HEK293 (cell line): Measurements from ENCODE around the gene CCL2.

Source experiments
- CTCF ChIA-PET: fragments of 350-600 bp; formaldehyde crosslinking; extraction: SDS; loops from one replicate; lab custom pipeline; 2021; ENCODE audit warnings: antibody characterized with exemption; lab: Yijun Ruan, JAX
- POLR2A ChIA-PET: fragments of 300-600 bp; formaldehyde crosslinking; extraction: SDS; loops from one replicate; lab custom pipeline; 2020; ENCODE audit warnings: antibody characterized with exemption, inconsistent platforms; lab: Yijun Ruan, JAX
- H3K27ac ChIP-seq: fragments of 200-500 bp; sonication (Bioruptor generic); 2 replicates; pipeline ENCODE4 v1.5.1; 2014; ENCODE audit warnings: low read depth, low read length, control low read depth, inconsistent platforms; ENCODE audit errors: extremely low read depth
- H3K36me3 ChIP-seq, 2 experiments: fragments of 200-500 bp in 1 of 2; sonication (Bioruptor generic) in 1 of 2; 1 replicate in 1 of 2; 2 replicates in 1 of 2; pipeline ENCODE4 v1.5.1; 2014 to 2017; ENCODE audit warnings: inconsistent platforms in 2 of 2, low read length in 2 of 2; ENCODE audit not compliant: control insufficient read depth in 2 of 2, insufficient read depth in 1 of 2
- H3K4me1 ChIP-seq: fragments of 200-500 bp; sonication (Bioruptor generic); 2 replicates; pipeline ENCODE4 v1.5.1; 2014; ENCODE audit warnings: mild to moderate bottlenecking, low read length, inconsistent platforms; ENCODE audit not compliant: control insufficient read depth, insufficient read depth
- H3K4me3 ChIP-seq: 2 replicates; pipeline ENCODE4 v1.5.1; 2011; ENCODE audit warnings: low read depth, mild to moderate bottlenecking, control low read depth, low read length, moderate library complexity
- H3K9me3 ChIP-seq: fragments of 200-500 bp; sonication (Bioruptor generic); 2 replicates; pipeline ENCODE4 v1.5.1; 2014; ENCODE audit warnings: low read depth, low read length, inconsistent platforms; ENCODE audit not compliant: control insufficient read depth, insufficient read depth
- GLI4 ChIP-seq: fragments of 450-650 bp; formaldehyde crosslinking; IDR thresholded peaks from 2 replicates; pipeline ENCODE4 v1.5.1; 2016; ENCODE audit warnings: missing biosample characterization, missing genetic modification characterization
- KLF16 ChIP-seq: fragments of 450-650 bp; formaldehyde crosslinking; IDR thresholded peaks from 2 replicates; pipeline ENCODE4 v1.5.1; 2017; ENCODE audit warnings: missing biosample characterization, missing genetic modification characterization
- KLF8 ChIP-seq: fragments of 450-650 bp; formaldehyde crosslinking; IDR thresholded peaks from 2 replicates; pipeline ENCODE4 v1.5.1; 2016; ENCODE audit warnings: missing biosample characterization, missing genetic modification characterization
- PRDM10 ChIP-seq: fragments of 450-650 bp; formaldehyde crosslinking; IDR thresholded peaks from 2 replicates; pipeline ENCODE4 v1.5.1; 2016; ENCODE audit warnings: missing biosample characterization, missing genetic modification characterization
- SCRT1 ChIP-seq: fragments of 450-650 bp; formaldehyde crosslinking; IDR thresholded peaks from 2 replicates; pipeline ENCODE4 v1.5.1; 2016; ENCODE audit warnings: missing biosample characterization, missing genetic modification characterization, borderline replicate concordance
- ZBTB11 ChIP-seq: fragments of 450-650 bp; formaldehyde crosslinking; conservative IDR thresholded peaks from 2 replicates; pipeline ENCODE4 v1.5.1; 2016; ENCODE audit warnings: low read depth, missing biosample characterization, missing genetic modification characterization
- ZNF133 ChIP-seq: fragments of 450-650 bp; formaldehyde crosslinking; IDR thresholded peaks from 2 replicates; pipeline ENCODE4 v1.5.1; 2016; ENCODE audit warnings: missing biosample characterization, missing genetic modification characterization
- ZNF433 ChIP-seq: fragments of 450-650 bp; formaldehyde crosslinking; IDR thresholded peaks from 2 replicates; pipeline ENCODE4 v1.5.1; 2016; ENCODE audit warnings: missing biosample characterization, missing genetic modification characterization, low read depth
- ZNF48 ChIP-seq: fragments of 450-650 bp; formaldehyde crosslinking; IDR thresholded peaks from 2 replicates; pipeline ENCODE4 v1.5.1; 2016; ENCODE audit warnings: missing biosample characterization, missing genetic modification characterization
- ZNF624 ChIP-seq: fragments of 450-650 bp; formaldehyde crosslinking; IDR thresholded peaks from 2 replicates; pipeline ENCODE4 v1.5.1; 2017; ENCODE audit warnings: missing biosample characterization, missing genetic modification characterization
- ZXDB ChIP-seq: fragments of 450-650 bp; formaldehyde crosslinking; IDR thresholded peaks from 2 replicates; pipeline ENCODE4 v1.5.1; 2016; ENCODE audit warnings: missing biosample characterization, missing genetic modification characterization
- TF ChIP-seq, protein P1 (sequence below): fragments of 450-650 bp; formaldehyde crosslinking; IDR thresholded peaks from 2 replicates; pipeline ENCODE4 v1.5.1; 2017; ENCODE audit warnings: missing biosample characterization, missing genetic modification characterization
- TF ChIP-seq, protein P2 (sequence below): fragments of 450-650 bp; formaldehyde crosslinking; IDR thresholded peaks from 2 replicates; pipeline ENCODE4 v1.5.1; 2016; ENCODE audit warnings: missing biosample characterization, missing genetic modification characterization, low read depth
- TF ChIP-seq, protein P3 (sequence below): fragments of 450-650 bp; formaldehyde crosslinking; IDR thresholded peaks from 2 replicates; pipeline ENCODE4 v1.5.1; 2016; ENCODE audit warnings: missing biosample characterization, missing genetic modification characterization

Gene CCL2

DNA sequence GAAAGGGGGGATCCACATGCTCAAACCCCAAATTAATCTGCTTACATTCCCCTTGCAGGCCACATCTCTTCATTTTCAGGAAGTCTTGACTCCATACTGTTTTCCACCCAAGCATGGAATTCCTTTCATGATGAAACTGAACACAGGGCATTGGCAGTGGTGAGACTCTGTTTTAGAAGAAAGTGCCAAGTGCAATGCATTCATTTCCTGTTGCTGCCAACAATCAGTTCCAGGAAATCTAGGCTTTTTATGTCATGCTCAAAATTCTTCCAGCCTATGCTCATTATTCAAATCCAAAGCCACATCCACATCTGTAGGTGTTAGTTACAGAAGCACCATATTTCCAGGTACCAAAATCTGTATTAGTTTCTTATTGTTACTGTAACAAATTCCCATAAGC lies 4.1 kb downstream of the CCL2 start (continued):
- TF ChIP-seq, protein P1, sequence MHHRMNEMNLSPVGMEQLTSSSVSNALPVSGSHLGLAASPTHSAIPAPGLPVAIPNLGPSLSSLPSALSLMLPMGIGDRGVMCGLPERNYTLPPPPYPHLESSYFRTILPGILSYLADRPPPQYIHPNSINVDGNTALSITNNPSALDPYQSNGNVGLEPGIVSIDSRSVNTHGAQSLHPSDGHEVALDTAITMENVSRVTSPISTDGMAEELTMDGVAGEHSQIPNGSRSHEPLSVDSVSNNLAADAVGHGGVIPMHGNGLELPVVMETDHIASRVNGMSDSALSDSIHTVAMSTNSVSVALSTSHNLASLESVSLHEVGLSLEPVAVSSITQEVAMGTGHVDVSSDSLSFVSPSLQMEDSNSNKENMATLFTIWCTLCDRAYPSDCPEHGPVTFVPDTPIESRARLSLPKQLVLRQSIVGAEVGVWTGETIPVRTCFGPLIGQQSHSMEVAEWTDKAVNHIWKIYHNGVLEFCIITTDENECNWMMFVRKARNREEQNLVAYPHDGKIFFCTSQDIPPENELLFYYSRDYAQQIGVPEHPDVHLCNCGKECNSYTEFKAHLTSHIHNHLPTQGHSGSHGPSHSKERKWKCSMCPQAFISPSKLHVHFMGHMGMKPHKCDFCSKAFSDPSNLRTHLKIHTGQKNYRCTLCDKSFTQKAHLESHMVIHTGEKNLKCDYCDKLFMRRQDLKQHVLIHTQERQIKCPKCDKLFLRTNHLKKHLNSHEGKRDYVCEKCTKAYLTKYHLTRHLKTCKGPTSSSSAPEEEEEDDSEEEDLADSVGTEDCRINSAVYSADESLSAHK (tag by site-specific recombination) = no peak
- TF ChIP-seq GLI4 (tag by site-specific recombination) (no peak), ZXDB (tag by site-specific recombination) (no peak), ZBTB11 (tag by site-specific recombination) (no peak), PRDM10 (tag by site-specific recombination) (no peak)
- TF ChIP-seq, protein P2, sequence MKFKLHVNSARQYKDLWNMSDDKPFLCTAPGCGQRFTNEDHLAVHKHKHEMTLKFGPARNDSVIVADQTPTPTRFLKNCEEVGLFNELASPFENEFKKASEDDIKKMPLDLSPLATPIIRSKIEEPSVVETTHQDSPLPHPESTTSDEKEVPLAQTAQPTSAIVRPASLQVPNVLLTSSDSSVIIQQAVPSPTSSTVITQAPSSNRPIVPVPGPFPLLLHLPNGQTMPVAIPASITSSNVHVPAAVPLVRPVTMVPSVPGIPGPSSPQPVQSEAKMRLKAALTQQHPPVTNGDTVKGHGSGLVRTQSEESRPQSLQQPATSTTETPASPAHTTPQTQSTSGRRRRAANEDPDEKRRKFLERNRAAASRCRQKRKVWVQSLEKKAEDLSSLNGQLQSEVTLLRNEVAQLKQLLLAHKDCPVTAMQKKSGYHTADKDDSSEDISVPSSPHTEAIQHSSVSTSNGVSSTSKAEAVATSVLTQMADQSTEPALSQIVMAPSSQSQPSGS (tag by site-specific recombination) = no peak

DNA sequence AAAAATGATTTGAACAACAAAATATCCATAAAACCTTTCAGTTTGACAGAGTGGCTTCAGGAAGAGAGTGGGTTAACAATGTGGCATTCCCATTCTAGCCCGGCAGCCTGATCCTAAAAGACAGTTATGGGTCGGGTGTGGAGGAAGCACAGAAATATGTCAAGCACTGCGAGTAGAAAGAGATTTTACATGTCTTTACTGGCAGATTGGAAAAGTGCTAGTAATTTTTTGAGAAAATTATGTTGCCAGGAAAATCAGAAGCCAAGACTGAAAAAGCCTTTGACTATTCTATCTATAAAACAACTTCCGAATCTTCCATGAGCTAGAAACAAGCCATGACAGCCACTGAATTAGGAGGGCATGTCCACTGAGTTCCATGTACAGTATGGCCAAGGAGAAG lies 5.8 kb downstream of the CCL2 start:
- Histone ChIP-seq H3K4me1 (no peaks in the 10 kb centered on the region), H3K36me3 (no peaks in the 10 kb centered on the region), H3K4me3 (no peak overlapping the region)
- ChIA-PET POLR2A (no interaction called here), CTCF (no interaction called here)
- TF ChIP-seq ZNF48 (tag by site-specific recombination) (no peak), ZNF624 (tag by site-specific recombination) (no peak), KLF16 (tag by site-specific recombination) (no peak), ZNF133 (no peak), SCRT1 (tag by site-specific recombination) (no peak), KLF8 (tag by site-specific recombination) (no peak), ZNF433 (tag by site-specific recombination) (no peak)
- TF ChIP-seq, protein P3, sequence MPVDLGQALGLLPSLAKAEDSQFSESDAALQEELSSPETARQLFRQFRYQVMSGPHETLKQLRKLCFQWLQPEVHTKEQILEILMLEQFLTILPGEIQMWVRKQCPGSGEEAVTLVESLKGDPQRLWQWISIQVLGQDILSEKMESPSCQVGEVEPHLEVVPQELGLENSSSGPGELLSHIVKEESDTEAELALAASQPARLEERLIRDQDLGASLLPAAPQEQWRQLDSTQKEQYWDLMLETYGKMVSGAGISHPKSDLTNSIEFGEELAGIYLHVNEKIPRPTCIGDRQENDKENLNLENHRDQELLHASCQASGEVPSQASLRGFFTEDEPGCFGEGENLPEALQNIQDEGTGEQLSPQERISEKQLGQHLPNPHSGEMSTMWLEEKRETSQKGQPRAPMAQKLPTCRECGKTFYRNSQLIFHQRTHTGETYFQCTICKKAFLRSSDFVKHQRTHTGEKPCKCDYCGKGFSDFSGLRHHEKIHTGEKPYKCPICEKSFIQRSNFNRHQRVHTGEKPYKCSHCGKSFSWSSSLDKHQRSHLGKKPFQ (tag by site-specific recombination) = no peak
- TF ChIP-seq, all 188 proteins: peak for 0
- Histone ChIP-seq H3K27ac (no peak overlapping the region), H3K9me3 (no peaks in the 10 kb centered on the region)
